HG02588 (cell line): ENCODE measurements around the gene MCOLN2.
"Not testable (repeated sequence)": the region's sequence is repeated elsewhere in the genome, so short reads cannot be mapped to it uniquely, and the experiment has no call there.

ENCODE experiments used
- ATAC-seq: cut with Tn5 transposase; IDR thresholded peaks from one replicate; pipeline ENCODE4 v1.9.1; 2021; ENCODE audit warnings: mild to moderate bottlenecking, moderate library complexity; ENCODE audit not compliant: unreplicated experiment

Gene MCOLN2

DNA sequence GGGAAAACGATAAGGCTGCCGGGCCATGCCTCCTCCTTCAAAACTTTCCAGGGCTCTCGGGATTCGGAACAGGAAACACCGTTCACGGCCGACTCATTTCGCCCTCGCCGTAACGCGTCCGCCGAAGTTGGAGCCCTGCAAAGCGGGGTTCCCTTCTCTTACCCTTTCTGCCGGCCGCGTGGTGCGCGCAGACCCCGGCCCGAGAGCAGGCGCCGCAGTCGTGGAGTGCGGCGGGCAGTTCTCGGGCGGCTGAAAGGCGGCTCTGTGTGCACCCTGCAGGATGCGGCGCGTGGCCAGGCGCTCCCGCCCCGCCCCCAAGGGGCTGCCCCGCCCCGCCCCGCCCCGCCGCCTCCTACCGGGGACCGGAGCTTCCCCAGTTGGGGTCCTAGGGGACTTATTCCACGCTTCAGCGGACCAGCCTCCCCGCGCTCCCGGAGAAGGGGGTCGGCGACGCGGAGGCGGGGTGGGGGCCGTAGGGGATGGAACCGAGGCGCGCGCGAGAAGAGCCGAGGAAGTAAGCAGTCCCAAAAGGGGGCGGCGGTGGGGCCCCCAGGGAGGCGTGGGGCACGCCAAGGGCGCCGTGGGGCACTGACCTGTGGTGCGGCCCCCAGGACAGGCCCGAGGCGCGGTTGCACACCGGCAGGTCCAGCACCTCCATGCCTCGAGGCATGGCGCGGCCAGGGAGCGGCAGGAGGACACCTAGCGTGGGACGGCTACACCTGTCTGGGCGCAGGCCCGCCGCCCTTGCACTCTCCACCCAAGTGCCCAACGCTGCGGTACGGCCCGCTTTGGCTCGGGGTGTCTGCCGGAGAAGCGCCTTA is at the start of gene MCOLN2:
Gene MCOLN2, minus strand, starts transcription at position 268 of the 821 bp plus-strand sequence. Its CDS starts 241 bp downstream, at position 27.
- peak; percentile 49 for ATAC-seq

DNA sequence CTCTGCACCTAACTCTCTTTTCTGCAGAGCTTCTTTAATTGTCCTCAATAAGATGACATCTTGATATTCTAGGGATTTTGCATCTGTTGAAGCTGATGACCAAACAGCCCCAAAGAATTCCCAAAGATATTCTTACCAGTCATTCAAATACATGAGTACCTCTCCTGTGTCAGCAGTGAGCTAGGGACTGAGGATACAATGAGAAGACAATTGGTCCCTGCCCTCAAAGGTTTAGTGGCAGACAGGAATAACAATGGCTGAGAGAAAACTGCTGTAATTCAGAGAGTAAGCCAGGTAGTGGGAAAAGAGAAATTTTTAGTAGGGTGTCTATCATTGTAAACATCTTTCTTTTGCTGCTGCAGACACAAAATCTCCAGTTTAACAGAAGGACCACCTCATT is 45.5 kb upstream of the MCOLN2 start:
- no peak for ATAC-seq

- no peak for ATAC-seq
These were observed 44.9 kb upstream of the MCOLN2 start for GRCh38 chr1:85041793-85042192.

GRCh38 chr1:85033221-85033620 is 36.3 kb upstream of the MCOLN2 start:
- no peak for ATAC-seq

DNA sequence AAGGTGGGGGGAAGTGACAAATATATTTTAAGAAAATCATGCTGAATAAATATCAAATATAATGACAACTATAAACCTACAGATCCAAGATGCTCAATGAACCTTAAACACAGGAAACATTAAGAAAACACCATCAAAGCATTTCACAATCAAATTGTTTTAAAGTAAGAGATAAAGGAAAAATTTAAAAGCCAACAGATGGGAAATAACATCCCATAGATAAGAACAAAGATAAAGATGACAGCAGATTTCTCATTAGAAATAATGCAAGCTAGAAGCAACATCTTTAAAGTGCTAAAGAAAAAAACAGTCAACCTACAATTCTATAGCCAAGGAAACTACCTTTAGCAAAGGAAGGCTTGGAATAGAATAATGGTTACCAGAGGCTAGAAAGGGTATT is 33.6 kb upstream of the MCOLN2 start:
- ATAC-seq = no peak

- no peak for ATAC-seq
These were observed 31.2 kb upstream of the MCOLN2 start for GRCh38 chr1:85028151-85028550.

GRCh38 chr1:85027242-85027983 is 30.5 kb upstream of the MCOLN2 start:
- ATAC-seq = peak; percentile 89

- ATAC-seq = no peak
These were observed 29.0 kb upstream of the MCOLN2 start for GRCh38 chr1:85025940-85026339.

DNA sequence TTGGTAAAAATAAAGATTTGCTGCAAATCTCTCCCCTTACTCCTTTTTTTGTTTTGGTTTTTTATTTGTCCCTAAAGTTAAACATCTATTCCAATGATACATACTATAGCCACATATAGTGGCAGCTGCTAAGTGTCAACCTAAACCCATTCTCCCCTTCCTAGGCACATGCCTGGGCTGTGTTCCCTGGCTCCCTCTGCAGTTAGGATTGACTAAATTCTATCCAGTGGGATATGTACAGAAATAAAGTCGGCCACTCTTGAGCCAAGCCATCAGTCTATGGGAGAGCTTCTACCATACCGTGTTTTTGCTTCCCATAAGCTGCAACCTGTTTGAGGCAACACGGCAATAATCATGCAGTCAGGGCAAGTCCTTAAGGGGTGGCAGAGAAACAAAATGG is 27.8 kb upstream of the MCOLN2 start:
- no peak for ATAC-seq

- ATAC-seq = no peak
These were observed 25.8 kb upstream of the MCOLN2 start for GRCh38 chr1:85022700-85023099.

- ATAC-seq = no peak
These were observed 23.1 kb upstream of the MCOLN2 start for GRCh38 chr1:85019994-85020393.

DNA sequence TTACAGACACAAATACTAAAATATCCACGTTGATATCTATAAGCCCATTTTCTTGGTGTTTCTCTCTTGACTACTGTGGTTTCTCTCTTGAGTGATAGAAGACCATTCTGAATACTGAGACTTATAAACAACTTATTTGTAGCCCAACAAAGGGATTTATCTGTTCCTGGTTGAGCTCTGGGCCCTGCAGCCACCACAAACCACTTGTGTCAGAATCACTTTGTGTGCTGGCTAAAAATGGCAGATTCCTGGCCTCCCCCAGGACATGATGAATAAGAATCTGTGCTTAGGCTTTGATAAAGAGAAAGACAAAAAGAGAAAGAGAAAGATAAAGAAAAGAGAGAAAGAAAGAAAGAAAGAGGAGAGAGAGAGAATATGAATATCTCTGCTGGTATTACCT is 18.9 kb upstream of the MCOLN2 start:
- no peak for ATAC-seq

GRCh38 chr1:85005641-85006040 is 8.7 kb upstream of the MCOLN2 start:
- ATAC-seq = not testable (repeated sequence)

GRCh38 chr1:85001742-85002141 is 4.8 kb upstream of the MCOLN2 start:
- ATAC-seq = no peak

DNA sequence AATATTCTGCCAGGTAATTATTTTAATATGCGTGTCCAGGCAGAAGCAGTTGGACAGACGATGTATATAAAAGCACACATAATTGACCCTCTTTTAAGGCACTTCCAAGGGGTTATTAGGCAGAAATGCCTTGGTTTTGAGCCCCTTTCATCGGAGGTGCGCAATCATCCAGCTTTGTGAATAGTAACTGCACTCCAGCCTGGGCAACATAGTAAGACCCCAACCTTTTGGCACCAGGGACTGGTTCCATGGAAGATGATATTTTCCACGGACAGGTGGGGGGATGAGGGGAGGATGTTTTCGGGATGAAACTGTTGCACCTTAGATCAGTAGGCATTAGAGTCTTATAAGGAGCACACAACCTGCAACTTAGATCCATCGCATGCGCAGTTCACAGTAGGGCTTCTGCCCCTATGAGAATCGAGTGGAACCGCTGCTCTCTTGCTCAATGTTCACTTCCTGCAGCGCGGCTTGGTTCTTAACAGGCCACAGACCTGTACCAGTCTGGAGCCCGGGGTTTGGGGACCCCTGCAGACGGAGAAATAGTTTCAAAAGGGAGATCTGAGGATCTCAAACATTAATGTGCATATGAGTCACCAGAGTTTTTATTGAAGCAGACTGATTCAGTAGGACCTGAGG is 1.8 kb upstream of the MCOLN2 start:
- peak; percentile 32 for ATAC-seq

DNA sequence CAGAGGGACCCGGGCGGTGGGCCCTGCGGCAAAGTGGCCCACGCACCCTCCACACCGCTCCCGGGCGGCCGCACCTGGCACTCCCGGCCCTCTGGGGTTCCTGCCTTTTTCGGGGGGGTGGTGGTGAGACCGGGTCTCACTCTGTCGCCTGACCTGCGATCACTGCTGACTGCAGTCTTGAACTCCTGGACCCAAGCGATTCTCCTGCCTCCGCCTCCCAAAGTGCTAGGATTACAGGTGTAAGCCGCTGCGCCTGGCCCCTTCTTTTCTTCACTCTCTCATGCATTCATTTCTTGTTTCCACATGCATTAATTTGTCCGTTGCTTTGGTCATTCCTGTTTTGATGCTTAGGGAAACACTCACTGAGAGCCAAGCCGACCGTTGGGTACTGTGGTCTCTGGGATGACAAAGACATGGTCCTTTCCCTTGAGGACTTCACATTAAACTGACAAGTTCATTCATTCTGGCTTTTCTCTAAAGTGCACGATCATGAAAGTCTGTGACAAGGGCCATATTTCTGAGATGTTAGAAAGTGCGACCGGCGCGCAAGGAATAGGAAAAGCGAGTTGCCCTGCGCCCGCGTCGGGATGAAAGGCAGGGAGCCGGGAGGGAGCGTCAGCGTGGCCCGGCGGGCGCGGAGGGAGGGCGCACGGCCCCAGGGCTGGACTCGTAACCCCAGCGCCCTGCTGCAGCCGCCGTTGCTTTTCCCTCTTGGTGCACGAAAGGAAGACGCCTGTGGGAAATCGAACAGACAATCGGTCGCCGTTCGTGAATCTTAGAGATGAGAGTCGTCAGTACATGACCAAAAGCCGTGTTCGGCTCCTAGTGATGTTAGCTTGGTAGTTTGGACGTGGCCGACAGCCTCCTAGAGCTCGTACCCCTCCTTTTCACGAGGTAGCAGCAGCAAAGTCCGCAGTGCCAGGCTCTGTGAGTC is 1.0 kb upstream of the MCOLN2 start:
- ATAC-seq = no peak

DNA sequence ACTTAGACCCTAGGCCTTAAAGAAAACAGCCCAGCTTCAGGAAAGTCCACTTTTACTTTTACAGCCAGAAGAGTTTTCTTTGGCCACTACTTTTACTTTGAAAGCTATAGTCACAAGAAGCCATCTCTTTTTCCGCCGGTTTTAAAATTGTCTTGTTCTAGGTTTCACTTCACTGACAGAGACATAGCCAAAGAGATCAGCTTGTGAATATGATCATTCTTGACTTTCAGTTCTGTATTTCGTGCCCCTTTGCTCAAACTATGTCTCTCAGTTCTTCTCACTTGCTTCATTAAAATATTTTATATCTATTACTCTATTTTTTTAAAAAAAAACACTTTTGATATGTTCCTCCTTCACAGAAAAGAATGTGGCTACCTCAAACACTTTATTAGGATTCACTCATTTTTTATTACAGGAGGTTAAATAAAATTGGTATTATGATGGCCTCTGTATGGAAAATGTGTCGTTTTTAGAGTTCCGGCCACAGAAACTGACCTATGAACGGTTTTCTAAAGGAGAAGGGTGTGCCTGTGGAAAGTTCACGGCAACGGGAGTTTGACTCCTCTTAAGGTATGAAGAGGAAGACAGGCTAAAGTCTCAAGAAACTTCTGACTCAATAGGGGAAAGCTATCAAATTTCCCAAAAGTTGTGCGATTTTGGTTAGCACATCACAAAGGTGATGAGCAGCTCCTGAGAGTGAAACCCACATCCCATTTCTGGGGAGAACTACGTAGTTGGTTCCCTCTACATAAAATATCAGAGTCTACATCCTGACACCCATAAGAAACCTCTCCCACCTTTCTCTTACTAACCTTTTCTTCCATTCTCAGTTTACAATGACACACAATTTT is 1.2 kb downstream of the MCOLN2 start:
- peak; percentile 38 for ATAC-seq

DNA sequence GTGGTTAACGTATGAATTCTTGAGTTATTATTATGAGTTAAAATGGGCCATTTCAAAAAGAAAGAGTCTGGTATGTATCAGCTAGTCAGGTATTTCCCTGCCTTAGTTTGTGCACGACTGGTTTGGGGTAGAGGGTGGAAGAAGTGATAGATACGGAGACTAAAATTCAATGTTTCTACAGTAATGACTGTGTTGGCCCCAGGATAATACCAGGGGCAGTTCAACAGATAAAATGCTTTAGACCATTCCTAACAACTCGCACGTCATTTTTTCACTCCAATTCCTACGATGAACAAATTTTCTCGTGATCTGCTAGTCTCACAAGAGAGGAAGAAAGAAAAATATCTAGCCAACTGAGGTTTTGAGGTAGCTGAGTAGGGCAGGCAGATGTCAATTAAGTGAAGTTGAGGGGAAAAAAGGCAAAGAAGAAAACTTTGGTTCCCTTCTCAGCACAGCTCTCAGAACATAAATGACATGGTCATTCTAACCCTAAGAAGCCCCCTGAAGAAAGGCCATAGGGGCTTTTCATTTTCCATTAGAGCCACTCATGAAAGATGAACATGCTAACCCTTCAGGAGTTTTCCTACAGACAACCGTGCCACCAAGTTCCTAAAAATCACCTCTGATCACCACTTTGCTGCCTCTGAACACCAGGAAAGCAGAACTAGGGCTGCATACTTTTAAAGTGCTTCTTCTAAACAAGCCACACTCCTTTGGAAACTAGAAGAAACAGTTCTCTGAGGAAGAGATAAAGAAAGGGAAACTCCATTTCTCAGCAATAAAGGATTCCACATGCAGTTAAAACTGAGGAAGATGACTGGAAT is 5.6 kb downstream of the MCOLN2 start:
- peak; percentile 27 for ATAC-seq

DNA sequence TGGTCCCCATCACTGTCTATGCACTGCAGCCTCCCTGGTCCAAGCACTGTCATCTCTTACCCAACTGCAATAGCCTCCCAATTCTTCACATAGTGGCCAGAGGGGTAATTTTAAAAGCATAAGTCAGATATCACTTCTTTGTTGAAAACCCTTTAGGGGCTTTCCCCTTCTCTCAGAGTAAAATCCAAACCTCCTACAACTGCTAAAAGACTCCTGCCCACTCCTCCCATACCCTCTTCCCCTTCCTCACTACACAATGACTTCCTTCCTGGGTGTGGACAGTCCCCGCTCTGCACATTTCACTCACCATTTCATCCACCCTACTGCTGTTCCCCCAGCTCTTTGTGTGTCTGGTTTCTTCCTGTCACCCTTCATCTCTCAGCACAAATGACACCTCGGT is 8.3 kb downstream of the MCOLN2 start:
- ATAC-seq = peak; percentile 72
